Effector CD4-positive, alpha-beta T cell (primary cell): ENCODE results near the gene SMOC1. TPM values are rescaled to one million over a fixed set of nuclear protein-coding genes. Genes with fewer than 3 reads are reported as not detected.

Experiments used
- DNase-seq: peaks from one replicate; pipeline ENCODE4 v3.0.0-alpha.2; 2020
- total RNA-seq: gene quantifications from one replicate; lab custom pipeline; 2026; lab: John Stamatoyannopoulos, UW

Gene SMOC1
- not detected for total RNA-seq

DNA sequence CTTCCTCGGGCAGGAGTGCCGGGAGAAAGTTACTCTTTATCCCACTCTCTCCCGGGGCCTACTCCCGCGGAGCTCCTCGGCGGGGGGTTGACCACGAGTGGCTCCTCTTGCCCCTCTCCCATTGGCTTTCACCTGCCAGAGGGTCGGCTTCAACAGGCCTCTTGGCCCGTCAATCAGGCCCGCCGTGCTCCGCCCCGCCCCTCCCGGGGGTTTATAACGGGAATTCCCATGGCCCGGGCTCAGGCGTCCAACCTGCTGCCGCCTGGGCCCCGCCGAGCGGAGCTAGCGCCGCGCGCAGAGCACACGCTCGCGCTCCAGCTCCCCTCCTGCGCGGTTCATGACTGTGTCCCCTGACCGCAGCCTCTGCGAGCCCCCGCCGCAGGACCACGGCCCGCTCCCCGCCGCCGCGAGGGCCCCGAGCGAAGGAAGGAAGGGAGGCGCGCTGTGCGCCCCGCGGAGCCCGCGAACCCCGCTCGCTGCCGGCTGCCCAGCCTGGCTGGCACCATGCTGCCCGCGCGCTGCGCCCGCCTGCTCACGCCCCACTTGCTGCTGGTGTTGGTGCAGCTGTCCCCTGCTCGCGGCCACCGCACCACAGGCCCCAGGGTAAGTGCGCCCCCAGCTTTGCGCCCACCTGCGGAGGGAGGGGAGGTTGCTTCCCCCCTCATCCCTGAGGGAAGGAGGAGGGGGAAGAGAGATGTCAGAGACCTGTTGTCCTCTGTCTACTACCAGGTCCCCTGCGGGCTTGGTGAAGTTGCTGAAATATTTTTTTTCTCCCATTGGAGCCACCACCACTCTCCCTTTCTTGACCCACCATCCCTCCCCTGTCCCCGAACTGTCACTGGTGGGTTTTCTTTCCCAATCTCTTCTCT, at the start of gene SMOC1:
SMOC1 (plus strand) TSS at position 242 of the 869 bp plus-strand sequence; CDS start at position 505, 263 bp downstream.
- DNase-seq, result no peak

DNA sequence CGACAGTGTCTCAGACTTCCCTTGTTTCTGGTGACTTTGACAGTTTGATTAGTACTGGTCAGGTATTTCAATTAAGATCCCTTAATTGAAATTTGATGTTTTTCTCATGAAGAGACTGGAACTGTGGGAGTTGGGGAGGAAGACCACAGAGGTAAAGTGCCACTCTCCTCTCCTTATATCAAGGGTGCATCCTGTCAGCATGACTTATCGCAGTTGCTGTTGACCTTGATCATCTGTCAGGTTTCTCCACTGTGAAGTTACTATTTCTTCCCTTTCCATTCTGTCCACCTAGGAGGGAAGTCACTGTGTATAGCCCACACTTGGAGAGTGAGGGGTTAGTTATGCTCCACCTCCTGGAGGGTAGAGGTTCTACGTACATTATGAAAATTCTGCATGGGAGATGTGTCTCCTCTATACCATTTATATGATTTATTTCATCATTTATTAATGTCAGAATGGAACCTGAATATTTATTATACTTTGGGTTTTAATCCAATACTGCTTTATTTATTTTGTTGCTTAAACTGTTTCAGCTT, 40.3 kb upstream of the SMOC1 start:
- no peak for DNase-seq

DNA sequence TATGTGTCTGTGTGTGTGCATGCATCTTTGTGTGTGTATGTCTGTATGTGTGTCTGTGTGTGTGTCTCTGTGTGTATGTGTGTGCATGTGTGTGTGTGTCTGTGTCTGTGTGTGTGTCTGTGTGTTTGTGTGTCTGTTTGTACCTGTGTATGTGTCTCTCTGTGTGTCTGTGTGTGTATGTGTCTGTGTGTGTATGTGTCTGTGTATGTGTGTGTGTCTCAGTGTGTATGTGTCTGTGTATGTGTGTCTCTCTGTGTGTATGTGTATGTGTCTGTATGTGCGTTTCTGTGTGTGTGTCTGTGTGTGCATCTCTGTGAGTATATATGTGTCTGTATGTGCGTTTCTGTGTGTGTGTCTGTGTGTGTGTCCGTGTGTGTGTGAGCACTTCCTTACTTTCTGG, 39.6 kb upstream of the SMOC1 start:
- no peak for DNase-seq

GRCh38 chr14:69841656-69842055, 37.6 kb upstream of the SMOC1 start:
- no peak for DNase-seq

DNA sequence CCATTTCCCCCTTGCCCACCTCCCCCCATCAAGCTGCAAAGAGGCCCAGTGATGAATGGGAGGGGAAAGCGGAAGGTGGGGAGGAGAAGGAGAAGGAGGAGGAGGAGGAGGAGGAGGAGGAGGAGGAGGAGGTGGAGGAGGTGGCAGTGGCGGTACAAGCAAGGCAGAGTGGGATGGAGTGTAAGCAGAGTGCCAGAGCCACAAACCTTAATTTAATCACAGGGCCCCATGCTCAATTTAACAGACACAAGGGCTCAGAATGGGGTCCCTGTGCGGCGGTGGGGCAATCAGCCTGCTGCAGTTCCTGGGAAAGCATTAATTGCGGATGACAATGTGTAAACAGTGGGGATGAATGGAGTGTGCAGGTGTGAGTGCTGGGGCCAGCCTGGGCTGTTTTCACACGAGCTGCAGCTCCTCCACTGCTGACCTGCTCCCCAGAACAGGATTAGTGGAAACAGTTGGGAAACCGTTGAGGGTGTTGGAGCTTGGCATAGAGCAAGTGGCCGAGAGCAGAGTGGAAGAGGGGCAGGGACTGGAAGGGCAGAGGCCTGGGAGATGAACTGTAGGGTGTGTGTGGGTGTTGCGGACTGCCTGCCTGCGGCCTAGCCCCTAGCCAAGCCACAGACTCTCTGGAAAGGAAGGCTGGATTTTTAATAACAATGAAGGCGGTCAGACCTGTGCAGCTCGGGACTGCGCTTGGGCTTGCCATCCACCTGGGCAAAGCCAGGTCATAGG, 36.4 kb upstream of the SMOC1 start:
- no peak for DNase-seq

DNA sequence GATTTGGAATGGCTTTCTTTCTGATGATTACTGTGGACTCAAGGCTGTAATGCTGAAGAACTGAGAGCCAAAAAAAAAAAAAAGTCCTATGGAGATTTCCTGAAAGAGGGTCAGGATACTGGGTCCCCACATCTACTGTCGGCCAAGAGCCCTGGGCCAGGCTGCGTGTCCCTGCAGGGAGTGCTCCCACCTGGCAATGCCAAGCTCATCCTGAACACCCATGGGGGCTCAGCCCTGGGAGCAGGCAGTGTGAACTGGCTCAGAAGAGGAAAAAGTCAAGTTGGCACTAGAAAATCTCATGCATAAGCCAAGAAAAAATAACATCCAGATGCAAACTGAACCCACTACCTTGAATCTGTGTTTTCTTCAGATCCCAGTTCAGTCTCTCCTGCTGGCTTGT, 35.0 kb upstream of the SMOC1 start:
- no peak for DNase-seq

- no peak for DNase-seq
These were observed 34.1 kb upstream of the SMOC1 start for GRCh38 chr14:69845050-69845581.

- DNase-seq, result no peak
These were observed 33.4 kb upstream of the SMOC1 start for GRCh38 chr14:69845787-69846186.

- DNase-seq, result no peak
These were observed 31.1 kb upstream of the SMOC1 start for GRCh38 chr14:69848156-69848555.

DNA sequence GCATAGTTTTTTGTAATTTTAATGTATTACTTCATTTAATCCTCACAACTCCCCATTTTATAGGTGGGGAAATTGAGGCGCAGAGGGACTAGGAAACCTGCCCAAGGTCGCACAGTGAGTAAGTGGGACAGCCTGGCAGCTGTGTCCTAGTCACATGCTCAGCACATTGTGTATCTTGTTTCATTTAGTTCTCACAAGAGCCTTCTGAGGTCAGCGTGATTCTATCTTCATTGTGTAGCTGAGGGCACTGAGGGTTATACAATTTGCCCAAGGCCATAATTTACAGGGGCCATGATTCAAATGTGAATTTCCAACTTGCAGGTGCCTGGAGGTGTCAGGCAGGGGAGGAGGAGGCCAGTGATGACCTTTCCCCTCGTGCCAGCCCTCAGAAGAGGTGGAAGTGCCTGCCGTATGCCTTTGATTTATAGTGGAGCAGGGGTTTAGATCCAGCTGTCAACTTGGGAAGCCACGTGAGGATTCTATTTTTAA, 30.3 kb upstream of the SMOC1 start:
- DNase-seq, result no peak

- no peak for DNase-seq
These were observed 29.0 kb upstream of the SMOC1 start for GRCh38 chr14:69850086-69850735.

- no peak for DNase-seq
These were observed 28.5 kb upstream of the SMOC1 start for GRCh38 chr14:69850736-69851112.

DNA sequence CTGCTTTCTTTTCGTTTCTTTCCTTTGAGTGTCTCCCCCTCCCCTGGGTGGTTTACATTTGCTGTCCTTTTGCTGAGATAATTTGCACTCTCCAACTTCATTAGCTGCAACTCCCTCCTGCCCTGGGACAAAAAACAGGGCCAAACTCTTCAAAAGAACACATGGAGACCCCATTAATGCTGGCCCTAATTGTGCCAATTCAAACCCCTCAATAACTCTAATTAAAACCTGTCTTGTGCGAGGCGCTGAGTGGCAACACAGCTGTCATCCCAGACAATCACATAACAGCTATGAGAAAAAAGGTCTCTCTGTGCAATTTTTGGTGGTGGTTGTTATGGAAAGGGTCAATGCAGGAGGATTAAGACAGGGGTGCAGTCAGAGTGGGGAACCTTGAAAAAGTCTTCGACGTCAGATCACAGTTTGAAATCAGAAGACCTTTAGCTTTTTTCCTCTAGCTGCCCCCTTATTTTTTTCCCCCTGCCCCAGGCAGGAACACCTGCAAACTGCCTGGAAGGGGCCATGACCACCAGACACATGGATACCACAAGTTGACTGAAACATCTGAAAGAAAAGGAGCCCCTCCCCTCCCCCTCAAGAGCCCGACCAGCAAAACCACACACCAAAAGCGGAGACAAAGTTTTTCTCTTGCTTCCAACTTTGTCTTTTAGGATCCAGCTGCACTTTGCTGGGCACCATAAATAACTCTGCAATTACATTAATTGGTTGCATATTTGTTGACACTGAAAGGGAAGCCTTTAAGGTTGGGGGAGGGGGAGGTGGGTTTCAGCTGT, 26.5 kb upstream of the SMOC1 start:
- DNase-seq, result no peak

GRCh38 chr14:69853774-69854173, 25.4 kb upstream of the SMOC1 start:
- DNase-seq, result no peak

DNA sequence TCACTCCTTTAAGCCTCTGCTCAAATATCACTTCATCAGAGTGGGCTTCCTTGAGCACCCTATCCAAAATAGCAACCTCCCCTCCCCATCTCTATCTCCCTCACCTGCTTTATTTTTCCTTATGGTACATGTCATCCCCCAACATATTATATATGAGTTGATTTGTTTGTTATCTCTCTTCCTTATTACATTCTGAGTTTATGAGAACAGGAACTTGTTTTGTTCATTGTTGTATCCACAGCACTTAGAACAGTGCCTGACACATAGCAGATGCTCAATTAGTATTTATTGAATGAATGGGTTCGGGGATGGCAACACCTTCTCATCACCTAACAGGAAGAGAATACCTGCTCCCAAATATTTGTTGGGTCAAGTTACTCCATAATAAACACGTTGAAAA, 24.6 kb upstream of the SMOC1 start:
- DNase-seq, result no peak

DNA sequence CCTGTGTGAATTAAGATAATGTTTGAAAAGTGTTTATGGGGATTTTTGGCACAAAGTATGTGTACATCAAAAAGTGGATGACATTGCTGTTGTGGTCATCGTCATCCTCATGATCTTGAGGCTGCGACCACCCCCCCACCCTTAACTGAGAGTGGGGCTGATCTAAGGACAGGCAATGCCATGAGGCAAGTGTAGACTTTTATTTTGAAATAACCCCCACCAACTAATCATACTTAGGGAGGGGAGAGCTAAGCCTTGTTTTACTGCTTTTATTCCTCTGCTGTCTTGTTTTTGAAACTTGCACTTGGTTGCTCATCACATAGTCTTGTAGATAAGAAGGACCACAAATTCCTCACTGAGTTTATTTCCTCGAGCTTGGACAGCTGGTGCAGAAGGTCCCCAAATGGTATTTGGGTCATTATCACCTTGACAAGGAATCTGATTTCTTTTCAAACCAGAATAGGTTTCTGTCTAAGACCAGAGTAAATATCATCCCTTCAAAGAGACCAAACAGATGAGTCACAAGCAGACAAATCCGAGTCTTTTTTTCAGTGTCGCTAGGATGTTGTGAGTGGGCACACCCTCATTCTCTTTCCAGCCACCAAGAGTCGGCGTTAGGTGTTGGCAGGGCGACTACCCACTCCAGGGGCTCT, 23.9 kb upstream of the SMOC1 start:
- no peak for DNase-seq

DNA sequence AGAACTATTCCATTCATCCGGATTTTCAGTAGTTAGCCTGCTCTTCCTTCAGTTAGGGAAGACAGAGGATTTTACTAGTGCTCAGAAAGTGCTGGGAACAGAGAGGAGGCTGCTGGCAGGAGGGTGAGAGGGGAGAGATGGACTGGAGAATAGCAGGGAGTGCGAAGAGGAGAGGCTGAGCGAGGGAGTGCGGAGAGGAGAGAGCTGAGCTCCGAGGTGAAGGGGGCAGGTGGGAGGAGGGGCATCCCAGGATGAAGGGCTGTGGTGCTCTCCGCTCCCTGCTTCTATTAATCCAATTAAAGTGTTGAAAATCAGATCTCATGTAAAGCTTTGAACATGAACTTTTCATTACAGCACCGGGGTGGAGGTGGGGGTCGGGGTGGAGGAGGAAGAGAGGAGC, 20.4 kb upstream of the SMOC1 start:
- no peak for DNase-seq

DNA sequence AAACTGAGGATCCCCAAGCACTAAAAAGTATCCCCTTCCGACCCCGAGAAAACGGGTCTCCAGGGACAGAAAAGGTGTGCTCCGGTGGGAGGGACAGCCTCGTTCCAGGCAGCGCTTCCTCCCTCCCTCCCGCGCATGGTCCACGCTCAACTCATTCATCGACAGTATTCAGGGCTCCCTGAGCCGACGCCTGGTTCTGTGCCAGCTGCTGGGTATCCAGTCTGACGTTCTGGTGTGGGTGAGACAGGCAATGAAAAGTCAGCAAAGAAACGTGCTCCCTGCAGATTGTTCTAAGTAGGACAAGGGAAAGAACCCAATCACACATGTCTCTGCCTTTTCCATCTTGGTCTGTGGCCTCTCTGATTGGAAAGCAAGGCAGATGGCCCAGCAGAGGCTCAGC, 19.6 kb upstream of the SMOC1 start:
- no peak for DNase-seq

- DNase-seq, result no peak
These were observed 19.0 kb upstream of the SMOC1 start for GRCh38 chr14:69860221-69860620.

DNA sequence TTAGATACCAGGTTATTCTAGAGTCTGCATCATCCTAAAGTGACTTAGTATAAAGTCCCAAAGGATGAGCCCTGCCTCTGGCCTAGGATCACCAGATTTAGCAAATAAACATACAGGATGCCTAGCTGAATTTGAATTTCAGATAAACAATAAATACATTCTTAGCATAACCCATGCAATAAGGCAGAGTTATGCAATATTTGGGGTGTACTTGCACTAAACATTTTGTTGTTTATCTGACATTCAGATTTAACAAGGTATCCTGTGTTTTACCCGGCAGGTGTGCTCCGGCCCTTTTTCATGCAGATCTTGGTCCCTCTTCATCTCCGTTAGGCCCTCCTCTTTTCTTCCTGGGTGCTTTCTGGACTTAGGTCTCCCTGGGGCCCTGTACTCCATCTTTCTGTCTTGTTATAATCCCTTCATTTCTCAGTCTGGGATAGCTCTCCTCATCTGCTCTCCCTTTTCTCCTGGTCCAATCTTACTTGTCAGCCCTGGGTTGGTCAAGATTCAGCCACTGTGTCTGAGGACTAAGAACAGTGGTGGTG, 18.1 kb upstream of the SMOC1 start:
- no peak for DNase-seq

- no peak for DNase-seq
These were observed 16.1 kb upstream of the SMOC1 start for GRCh38 chr14:69863083-69863482.
